ENCODE results near the gene SPATA31A3.
"Not testable (repeated sequence)": the region's sequence is repeated elsewhere in the genome, so short reads cannot be mapped to it uniquely, and the experiment has no call there.

The SPATA31A3 gene

DNA sequence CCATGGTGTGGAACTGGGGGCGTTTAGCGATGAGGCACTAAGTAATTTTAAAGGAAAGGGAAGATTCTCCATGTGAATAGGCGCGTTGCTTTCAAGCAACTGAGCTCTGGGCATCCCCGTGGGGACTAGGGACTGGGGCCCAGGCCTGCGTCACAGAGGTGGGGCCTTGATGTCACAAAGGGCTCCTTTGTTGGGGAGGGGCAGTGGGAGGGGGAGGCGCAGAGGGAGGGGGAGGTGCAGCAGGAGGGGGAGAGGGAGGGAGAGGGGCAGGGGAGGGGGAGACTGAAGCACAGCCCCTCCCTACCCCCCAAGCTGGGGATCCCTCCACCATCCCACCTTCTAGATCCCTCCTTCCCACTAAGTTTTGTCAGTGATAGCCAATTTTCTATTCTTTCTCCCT, at the start of gene SPATA31A3:
Gene SPATA31A3 (minus strand): TSS at position 101 of the 400 bp plus-strand sequence. CDS start 29 bp downstream, at position 72.
- not testable (repeated sequence) for DNase-seq (ENCODE audit: low read depth)

DNA sequence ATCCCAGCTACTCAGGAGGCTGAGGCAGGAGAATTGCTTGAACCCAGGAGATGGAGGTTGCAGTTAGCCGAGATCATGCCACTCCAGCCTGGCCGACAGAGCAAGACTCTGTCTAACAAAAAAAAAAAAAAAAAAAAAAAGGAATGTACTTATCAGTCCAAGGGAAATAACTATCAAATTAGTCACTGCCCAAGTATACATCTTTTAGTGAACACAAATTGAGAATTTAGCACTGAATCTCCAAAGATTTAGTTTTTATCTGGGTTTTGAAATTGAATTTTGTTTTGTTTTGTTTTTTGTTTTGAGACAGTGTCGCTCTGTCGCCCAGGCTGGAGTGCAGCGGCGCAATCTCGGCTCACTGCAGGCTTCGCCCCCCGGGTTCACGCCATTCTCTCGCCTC, 39.8 kb downstream of the SPATA31A3 start:
- DNase-seq (ENCODE audit: low read depth), result not testable (repeated sequence)

DNA sequence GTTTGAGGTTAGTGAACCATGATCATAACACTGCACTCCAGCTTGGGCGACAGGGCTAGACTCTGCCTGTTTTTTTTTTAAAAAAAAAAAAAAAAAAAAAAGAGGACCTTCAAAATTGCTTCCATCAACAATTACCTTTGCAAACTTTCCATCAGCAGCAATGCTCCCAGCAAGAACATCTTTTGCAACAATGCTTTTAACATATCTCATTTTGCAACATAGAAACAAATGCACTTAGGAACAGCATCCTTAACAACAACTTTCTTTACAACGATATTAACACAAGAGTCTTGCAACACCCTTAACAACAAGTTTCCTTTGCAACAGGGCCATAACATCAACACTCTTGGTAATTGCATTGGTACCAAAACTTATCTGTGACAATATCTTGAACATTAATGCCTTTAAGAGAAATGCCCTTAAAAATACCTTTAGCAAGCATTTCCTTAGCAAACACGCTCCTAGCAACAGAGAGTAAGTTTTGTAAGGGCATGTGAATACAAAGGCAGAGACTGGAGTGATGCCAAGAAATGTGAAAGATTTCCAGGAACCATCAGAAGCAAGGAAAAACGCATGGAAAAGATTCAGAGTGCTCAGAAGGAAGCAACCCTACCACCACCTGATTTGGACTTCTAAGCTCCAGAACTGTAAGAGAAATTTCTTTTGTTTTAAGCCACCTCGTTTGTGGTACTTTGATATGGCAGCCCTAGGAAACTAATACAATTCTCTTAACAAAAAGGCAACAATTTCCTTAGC, 49.8 kb downstream of the SPATA31A3 start:
- not testable (repeated sequence) for DNase-seq (ENCODE audit: low read depth)

DNA sequence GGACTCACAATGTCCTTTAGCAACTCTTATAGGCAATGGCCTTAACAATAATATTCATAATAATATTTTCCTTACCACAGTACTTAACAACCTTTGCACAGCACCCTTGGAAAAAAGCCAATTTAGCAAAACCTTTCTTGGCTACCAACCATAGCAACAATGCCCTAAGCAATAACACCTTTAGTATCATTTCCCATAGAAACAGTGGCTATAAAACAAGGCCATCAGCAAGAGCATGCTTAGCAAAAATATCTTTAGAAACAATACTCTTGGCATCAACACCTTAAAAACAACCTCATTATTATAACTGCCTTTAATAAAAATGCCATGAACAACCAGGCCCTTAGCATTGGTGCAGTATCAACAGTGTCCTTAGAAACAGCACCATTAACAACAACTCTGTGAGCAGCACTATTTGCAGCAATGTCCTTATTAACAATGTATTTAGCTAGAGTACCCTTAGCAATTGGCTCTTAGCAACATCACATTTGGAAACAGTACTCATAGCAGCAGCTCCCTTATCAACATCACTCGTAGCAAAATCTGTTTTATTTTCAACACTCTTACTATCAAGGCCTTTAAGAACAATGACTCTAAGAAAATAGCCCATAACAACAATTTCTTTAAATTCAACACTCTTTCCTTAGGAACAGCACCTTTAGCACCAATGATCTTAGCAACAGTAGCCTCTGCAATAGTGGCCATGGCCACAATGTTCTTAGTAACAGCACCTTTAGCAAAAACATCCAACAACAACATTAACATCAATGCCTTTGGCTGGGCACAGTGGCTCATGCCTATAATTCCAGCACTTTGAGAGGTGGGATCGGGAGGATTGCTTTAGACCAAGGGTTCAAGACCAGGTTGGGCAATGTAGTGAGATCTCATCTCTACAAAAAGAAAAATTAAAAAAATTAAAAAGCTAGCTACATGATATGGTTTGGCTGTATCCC, 52.2 kb downstream of the SPATA31A3 start:
- not testable (repeated sequence) for DNase-seq (ENCODE audit: low read depth)

DNA sequence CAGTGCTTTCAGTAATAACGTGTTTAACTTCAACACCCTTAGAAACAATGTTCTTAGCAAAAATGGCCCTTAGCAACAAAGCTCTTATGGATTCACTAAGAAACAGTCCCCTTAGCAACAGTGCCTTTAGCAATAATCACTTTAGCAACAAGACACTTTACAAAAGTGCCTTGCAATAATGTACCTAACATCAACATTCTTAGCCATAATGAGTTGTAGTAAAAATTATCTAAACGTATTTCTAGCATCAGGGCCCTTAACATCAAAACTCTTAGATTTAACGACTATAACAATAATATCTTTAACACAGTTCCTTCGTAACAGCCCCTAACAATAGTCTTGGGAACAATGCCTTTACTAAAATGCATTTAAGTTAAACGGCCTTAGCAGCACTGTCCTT, 54.0 kb downstream of the SPATA31A3 start:
- not testable (repeated sequence) for DNase-seq (ENCODE audit: low read depth)

DNA sequence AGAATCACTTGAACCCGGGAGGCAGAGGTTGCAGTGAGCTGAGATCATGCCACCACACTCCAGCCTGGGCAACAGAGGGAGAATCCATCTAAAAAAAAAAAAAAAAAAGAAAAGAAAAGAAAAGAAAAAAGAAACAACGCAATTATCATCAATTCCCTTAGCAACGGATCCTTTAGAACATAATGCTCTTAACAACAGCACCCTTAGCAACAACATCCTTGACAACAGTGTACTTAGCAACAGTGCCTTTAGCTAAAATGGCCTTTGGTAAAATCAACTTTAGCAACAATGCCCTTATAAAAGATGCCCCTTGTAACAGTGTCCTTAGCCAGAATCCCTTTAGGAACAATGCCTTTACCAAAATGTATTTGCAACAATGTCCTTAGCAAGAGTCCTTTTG, 54.7 kb downstream of the SPATA31A3 start:
- not testable (repeated sequence) for DNase-seq (ENCODE audit: low read depth)
